ENCODE measurements around the gene SOX21. TPM values are rescaled to one million over a fixed set of nuclear protein-coding genes. Genes with fewer than 3 reads are reported as not detected.
"Not testable (repeated sequence)": the region's sequence is repeated elsewhere in the genome, so short reads cannot be mapped to it uniquely, and the experiment has no call there.

SOX21 gene
- total RNA-seq (0.11 TPM), polyA plus RNA-seq (not detected)

DNA sequence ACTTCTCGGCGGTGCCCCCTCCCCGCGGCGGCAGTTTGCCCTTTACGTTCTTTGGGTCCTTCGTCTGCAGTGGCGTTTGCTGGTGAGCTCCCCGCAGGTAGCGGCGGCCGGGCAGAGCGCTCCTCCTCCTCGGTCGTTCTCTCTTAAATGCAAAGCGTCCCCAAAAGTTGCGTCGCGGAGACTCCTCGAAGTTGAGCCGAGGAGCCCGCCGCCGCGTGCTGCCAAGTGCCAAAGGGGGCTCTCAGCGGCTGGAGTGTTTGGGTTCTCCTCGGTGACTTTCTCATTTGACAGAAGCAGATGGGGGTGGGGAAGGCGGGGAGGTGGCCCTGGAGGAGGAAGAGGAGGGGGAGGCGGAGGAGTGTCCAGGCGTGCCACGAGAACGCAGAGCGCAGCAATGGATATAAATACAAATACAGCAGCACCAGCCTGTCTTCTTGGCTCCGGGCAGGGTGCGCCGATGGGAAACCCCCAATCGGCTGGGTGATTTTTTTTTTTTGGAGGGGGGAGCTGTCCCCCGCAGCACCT lies at the start of gene SOX21:
SOX21 (minus strand) TSS at position 259 of the 525 bp plus-strand sequence. CDS start 496 bp downstream, outside the sequence.
- H3K4me1 ChIP-seq (ENCODE audit: insufficient read depth) = no peaks in the 10 kb centered on the region
- H3K4me3 ChIP-seq (ENCODE audit: low read depth, low read length) = peak within 1 kb of the TSS; percentile 16
- 2% methylated on average over 38 of the region's 38 CpGs for WGBS
- H3K27ac ChIP-seq (ENCODE audit: low read depth) = no peak within 1 kb of the TSS
- DNase-seq (ENCODE audit: extremely low spot score) = no peak
- H3K36me3 ChIP-seq (ENCODE audit: insufficient read depth) = no peaks in the 10 kb centered on the region

DNA sequence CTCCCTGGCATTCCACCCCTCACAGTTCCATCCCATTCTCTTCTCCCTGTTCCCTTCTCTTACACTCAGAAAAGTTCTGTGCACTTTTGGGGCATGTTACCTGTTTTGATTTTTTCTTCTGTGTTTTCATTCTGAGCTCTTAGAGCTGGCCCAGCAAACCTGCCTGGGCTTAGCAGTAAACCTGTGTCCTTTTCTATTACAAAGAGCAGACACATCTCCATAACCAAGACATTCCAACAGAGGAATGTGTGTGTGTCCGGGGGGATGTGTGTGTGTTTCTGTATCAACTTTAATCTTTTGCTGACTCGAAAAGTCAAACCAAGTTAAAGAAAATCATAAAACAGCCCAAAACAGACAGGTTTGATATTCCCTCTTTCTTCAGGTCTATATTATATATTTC lies 49.1 kb upstream of the SOX21 start:
- no peaks in the 10 kb centered on the region for H3K36me3 ChIP-seq (ENCODE audit: insufficient read depth)
- 19% methylated on average over 2 of the region's 2 CpGs for WGBS
- H3K27ac ChIP-seq (ENCODE audit: low read depth) = no peak overlapping the region
- DNase-seq (ENCODE audit: extremely low spot score) = no peak
- no peak overlapping the region for H3K4me3 ChIP-seq (ENCODE audit: low read depth, low read length)
- no peaks in the 10 kb centered on the region for H3K4me1 ChIP-seq (ENCODE audit: insufficient read depth)

DNA sequence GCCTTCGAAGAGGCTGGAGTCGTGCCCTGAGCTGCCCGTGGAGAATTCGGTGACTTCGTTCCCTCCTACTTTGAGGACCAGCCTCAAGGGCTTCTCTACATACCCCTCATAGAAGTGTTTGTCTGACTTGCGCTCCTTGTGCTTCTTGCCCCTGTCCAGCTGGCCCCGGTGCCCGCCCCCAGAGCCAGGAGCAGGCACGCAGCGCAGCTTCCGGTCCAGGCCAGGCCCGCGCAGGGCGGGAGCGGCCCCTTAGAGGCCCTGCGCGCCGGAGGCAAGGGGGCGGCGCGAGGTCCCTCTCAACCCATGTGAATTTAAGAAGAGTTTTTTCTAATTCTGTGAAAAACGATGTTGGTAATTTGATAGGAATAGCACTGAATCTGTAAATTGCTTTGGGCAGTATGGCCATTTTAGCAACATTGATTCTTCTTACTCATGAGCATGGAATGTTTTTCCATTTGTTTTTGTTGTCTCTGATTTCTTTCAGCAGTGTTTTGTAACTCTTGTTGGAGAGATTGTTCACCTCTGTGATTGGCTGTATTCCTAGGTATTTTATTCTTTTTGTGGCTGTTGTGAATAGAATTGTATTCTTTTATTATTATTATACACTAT lies 46.9 kb upstream of the SOX21 start:
- Histone ChIP-seq H3K27ac (ENCODE audit: low read depth) (no peak overlapping the region), H3K4me1 (ENCODE audit: insufficient read depth) (no peaks in the 10 kb centered on the region), H3K36me3 (ENCODE audit: insufficient read depth) (no peaks in the 10 kb centered on the region), H3K4me3 (ENCODE audit: low read depth, low read length) (no peak overlapping the region)
- no peak for DNase-seq (ENCODE audit: extremely low spot score)
- 96% methylated on average over 22 of the region's 22 CpGs for WGBS

DNA sequence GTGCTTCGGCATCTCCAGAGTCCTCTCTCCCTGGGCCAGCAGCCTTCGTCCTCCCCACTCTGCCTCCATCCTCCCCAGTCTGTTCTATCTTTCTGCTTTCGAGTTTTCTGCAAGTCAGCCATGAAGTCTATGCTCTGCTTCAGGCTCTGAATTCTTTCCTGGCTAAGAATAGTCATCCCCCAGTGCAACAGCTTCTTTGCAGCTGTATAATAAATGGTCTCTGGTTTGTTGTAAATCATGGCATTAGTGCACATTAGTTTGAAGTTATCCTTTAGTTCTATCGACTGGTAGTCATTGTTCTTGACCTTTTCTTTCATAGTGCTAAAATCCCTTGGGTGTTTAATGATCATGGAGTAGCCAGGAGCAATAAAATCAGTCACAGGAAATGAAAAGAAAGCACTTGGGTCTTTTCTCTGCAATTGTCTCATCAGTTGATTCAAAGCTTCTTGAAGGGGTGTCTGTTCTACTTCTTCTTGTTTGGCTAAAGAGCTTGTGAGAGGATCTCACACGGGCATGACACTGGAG lies 46.2 kb upstream of the SOX21 start:
- 64% methylated on average over 5 of the region's 5 CpGs for WGBS

DNA sequence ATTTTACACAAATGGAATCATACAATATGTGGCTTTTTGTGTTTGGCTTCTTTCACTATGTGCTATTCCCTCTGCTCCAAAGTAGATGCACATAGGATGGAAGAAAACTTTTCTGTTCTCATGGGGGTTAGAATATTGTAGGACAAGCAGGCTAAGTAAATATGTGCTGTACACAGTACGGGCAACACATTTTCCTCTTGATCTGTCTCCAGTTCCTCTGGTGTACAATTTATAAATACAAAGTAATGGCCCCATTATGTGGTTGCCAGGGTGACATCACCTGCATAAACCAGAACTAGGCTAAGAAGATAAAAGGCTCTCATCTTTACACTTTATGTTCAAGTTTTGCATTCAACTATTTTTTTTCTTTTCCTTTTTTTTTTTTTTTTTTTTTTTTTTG lies 41.0 kb upstream of the SOX21 start:
- Histone ChIP-seq H3K36me3 (ENCODE audit: insufficient read depth) (no peaks in the 10 kb centered on the region), H3K4me3 (ENCODE audit: low read depth, low read length) (no peak overlapping the region), H3K4me1 (ENCODE audit: insufficient read depth) (no peaks in the 10 kb centered on the region), H3K27ac (ENCODE audit: low read depth) (no peak overlapping the region)
- WGBS = 55% methylated on average over 1 of the region's 1 CpG
- no peak for DNase-seq (ENCODE audit: extremely low spot score)

More for the DNA sequence above, 46.2 kb upstream of the SOX21 start:
- no peak for DNase-seq (ENCODE audit: extremely low spot score)
- Histone ChIP-seq H3K4me3 (ENCODE audit: low read depth, low read length) (no peak overlapping the region), H3K36me3 (ENCODE audit: insufficient read depth) (no peaks in the 10 kb centered on the region), H3K27ac (ENCODE audit: low read depth) (no peak overlapping the region), H3K4me1 (ENCODE audit: insufficient read depth) (no peaks in the 10 kb centered on the region)

DNA sequence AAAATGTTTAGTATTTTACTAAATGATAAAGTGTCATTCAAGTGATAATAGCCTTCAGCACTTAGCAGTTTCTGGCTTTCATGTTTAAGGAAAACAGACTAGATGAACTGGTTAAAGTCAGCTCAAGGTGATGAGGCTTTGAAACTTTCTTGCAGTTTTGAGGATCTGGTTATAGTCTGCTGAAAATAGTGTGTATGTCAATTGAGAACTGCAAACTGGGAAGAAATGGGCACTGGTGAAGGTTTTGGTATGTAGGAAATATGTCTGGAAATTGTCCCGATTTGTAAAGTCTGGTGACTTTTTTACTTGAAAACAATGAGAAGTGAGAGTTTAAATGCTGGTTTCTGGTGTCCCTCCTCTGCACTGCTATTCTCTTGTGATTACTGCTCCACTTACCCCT lies 36.8 kb upstream of the SOX21 start:
- Histone ChIP-seq H3K4me1 (ENCODE audit: insufficient read depth) (no peaks in the 10 kb centered on the region), H3K4me3 (ENCODE audit: low read depth, low read length) (no peak overlapping the region), H3K36me3 (ENCODE audit: insufficient read depth) (no peaks in the 10 kb centered on the region), H3K27ac (ENCODE audit: low read depth) (no peak overlapping the region)
- no peak for DNase-seq (ENCODE audit: extremely low spot score)
- 75% methylated on average over 1 of the region's 1 CpG for WGBS

DNA sequence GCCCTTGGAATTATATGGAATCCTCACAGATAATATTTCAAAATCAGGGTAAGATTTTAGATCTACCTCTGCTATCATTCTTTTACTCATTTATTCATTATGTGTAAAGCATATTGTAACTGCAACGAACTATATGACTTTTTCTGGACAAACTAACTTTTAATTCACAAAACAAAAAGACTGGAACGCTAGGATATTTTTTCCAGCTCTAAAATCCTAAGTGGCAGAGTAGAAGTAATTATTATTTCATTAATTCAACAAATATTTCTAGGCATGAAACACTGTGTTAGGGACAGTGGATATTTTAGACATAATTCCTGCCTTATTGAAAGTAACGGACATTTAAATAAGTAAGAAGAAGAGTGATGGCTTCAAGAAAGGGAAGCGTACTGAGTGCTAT lies 26.9 kb upstream of the SOX21 start:
- WGBS = 92% methylated on average over 4 of the region's 4 CpGs
- Histone ChIP-seq H3K4me3 (ENCODE audit: low read depth, low read length) (no peak overlapping the region), H3K36me3 (ENCODE audit: insufficient read depth) (no peaks in the 10 kb centered on the region), H3K27ac (ENCODE audit: low read depth) (no peak overlapping the region), H3K4me1 (ENCODE audit: insufficient read depth) (no peaks in the 10 kb centered on the region)
- no peak for DNase-seq (ENCODE audit: extremely low spot score)

DNA sequence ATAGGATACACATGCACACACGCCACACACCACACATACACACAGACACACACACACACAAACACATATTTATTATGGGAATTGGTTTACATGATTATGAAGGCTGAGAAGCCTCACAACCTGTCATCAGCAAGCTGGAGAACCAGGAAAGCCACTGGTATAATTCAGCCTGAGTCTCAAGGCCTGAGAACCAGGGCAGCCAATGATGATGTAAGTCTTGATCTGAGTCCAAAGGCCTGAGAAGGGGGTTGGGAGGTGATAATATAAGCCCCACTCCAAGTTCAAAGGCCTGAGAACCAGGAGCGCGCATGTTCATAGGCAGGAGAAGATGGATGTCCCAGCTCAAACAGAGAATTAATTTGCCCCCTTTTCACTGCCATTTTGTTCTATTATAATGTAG lies 18.7 kb upstream of the SOX21 start:
- Histone ChIP-seq H3K36me3 (ENCODE audit: insufficient read depth) (no peaks in the 10 kb centered on the region), H3K4me1 (ENCODE audit: insufficient read depth) (no peaks in the 10 kb centered on the region), H3K27ac (ENCODE audit: low read depth) (no peak overlapping the region), H3K4me3 (ENCODE audit: low read depth, low read length) (no peak overlapping the region)
- WGBS = 96% methylated on average over 3 of the region's 3 CpGs
- DNase-seq (ENCODE audit: extremely low spot score) = no peak

DNA sequence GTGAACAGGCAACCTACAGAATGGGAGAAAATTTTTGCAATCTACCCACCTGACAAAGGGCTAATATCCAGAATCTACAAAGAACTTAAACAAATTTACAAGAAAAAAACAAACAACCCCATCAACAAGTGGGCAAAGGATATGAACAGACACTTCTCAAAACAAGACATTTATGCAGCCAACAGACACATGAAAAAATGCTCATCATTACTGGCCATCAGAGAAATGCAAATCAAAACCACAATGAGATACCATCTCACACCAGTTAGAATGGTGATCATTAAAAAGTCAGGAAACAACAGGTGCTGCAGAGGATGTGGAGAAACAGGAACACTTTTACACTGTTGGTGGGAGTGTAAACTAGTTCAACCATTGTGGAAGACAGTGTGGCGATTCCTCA lies 17.6 kb upstream of the SOX21 start:
- 78% methylated on average over 1 of the region's 1 CpG for WGBS
- not testable (repeated sequence) for H3K36me3 ChIP-seq (ENCODE audit: insufficient read depth); H3K4me3 ChIP-seq (ENCODE audit: low read depth, low read length); DNase-seq (ENCODE audit: extremely low spot score); H3K27ac ChIP-seq (ENCODE audit: low read depth); H3K4me1 ChIP-seq (ENCODE audit: insufficient read depth)

DNA sequence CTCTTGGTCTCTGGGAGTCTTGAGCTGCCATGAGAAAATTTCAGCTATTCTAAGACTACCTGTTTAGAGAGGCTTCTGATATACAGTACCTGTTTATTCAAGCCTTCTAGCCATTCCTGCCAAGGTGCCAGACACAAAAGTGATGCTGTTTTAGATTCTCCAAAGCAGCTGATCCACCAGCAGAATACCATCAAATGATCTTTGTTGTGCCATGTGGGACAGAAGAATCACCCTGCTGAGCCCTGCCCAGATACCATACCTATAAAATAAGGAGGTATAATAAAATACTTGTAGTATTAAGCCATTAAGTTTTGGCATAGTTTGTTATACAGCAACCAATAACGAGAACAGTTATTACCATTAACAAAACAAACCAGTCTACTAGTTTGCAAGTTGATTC lies 14.1 kb upstream of the SOX21 start:
- DNase-seq (ENCODE audit: extremely low spot score) = no peak
- Histone ChIP-seq H3K4me1 (ENCODE audit: insufficient read depth) (no peaks in the 10 kb centered on the region), H3K4me3 (ENCODE audit: low read depth, low read length) (no peak overlapping the region), H3K36me3 (ENCODE audit: insufficient read depth) (no peaks in the 10 kb centered on the region), H3K27ac (ENCODE audit: low read depth) (no peak overlapping the region)
- 84% methylated on average over 1 of the region's 1 CpG for WGBS

DNA sequence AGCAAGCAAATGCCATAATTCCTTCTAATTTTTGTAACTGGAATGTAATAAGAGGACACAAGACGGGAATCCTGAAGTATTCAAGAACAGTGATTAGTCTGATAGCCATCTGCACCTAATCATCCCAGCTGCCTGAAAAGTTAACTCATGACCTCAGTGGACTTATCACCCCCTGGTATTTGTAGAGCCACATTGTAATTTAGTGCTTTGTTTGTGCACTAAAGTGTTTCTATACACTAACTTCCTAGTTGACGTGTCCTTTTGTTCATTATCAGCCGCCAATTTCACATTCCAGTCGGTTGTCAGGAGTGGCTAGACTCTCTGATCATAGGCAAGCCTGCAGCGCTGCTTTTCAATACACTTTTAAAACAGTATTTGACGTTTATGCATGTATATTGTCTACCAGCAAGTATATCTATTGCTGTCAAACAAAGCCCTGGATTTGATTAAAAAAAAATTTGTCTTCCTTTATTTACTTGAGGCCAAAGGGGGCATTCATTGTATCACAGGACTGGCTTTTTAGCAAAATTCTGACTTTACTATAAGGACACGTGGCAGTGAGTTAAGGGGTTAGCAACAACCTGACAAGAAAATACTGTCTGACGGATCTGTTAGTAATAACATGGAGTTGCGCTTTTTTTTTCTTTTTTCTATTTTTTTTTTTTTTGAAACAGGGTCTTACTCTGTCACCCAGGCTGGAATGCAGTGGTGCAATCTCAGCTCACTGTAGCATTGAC lies 10.4 kb upstream of the SOX21 start:
- no peak for DNase-seq (ENCODE audit: extremely low spot score)
- Histone ChIP-seq H3K4me1 (ENCODE audit: insufficient read depth) (no peaks in the 10 kb centered on the region), H3K36me3 (ENCODE audit: insufficient read depth) (no peaks in the 10 kb centered on the region), H3K27ac (ENCODE audit: low read depth) (no peak overlapping the region), H3K4me3 (ENCODE audit: low read depth, low read length) (no peak overlapping the region)
- 44% methylated on average over 9 of the region's 9 CpGs for WGBS

DNA sequence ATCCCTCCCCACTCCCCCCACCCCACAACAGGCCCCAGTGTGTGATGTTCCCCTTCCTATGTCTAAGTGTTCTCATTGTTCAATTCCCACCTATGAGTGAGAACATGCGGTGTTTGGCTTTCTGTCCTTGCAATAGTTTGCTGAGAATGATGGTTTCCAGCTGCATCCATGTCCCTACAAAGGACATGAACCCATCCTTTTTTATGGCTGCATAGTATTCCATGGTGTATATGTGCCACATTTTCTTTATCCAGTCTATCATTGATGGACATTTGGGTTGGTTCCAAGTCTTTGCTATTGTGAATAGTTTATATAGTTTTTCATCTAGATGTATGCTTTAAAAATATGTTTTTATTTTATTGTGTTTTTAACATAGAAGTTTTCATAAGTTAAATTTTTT lies 6.4 kb upstream of the SOX21 start:
- not testable (repeated sequence) for H3K4me3 ChIP-seq (ENCODE audit: low read depth, low read length); H3K27ac ChIP-seq (ENCODE audit: low read depth); H3K36me3 ChIP-seq (ENCODE audit: insufficient read depth); H3K4me1 ChIP-seq (ENCODE audit: insufficient read depth); DNase-seq (ENCODE audit: extremely low spot score)
- 100% methylated on average over 1 of the region's 1 CpG for WGBS

DNA sequence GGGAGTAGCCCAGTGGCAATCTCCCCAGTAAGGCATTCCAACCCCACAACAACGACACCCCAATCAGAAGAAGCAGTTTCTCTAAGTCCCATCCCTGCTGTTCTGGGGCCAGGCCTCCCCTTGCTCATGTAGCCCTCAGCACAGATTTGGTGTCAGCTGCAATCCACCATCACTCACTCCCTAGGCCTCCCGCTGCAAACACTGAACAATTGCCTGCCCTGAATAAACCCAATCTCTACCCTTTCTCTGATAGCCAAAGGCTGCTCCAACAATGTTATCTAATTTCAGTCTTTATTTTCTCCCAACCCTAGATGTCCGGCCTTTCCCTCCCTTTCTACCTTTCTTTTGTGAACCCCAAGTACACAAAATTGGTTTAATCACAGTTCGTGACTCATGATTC lies 5.6 kb upstream of the SOX21 start:
- Histone ChIP-seq H3K36me3 (ENCODE audit: insufficient read depth) (no peaks in the 10 kb centered on the region), H3K4me1 (ENCODE audit: insufficient read depth) (no peaks in the 10 kb centered on the region), H3K27ac (ENCODE audit: low read depth) (no peak overlapping the region), H3K4me3 (ENCODE audit: low read depth, low read length) (no peak overlapping the region)
- DNase-seq (ENCODE audit: extremely low spot score) = no peak
- WGBS = 86% methylated on average over 4 of the region's 4 CpGs

DNA sequence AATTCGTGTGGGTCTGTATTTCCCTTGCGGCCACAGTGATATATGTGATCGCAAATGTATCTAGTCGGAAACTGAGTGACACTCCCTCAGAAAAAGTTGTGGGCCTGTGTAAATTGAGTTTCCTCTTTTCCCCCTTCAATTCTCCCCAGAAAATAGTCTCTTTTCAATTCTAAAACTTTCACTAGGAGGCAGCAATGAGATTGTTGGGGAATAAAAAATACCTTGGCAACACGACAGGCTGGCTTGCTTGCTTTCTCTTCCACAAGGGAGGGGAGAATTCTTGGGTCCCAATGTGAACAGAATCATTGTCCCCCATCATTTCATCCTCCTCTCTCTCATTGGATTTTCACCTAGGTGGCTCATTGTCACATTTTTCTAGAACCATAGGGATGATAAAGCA lies 3.7 kb upstream of the SOX21 start:
- Histone ChIP-seq H3K4me3 (ENCODE audit: low read depth, low read length) (no peak overlapping the region), H3K27ac (ENCODE audit: low read depth) (no peak overlapping the region), H3K36me3 (ENCODE audit: insufficient read depth) (no peaks in the 10 kb centered on the region), H3K4me1 (ENCODE audit: insufficient read depth) (no peaks in the 10 kb centered on the region)
- 56% methylated on average over 5 of the region's 5 CpGs for WGBS
- no peak for DNase-seq (ENCODE audit: extremely low spot score)
